Measurements from ENCODE around the gene CPHXL2.

CPHXL2 gene

GRCh38 chr16:75647112-75647491 lies 29.7 kb downstream of the CPHXL2 start:
- TF ChIP-seq, protein P1, sequence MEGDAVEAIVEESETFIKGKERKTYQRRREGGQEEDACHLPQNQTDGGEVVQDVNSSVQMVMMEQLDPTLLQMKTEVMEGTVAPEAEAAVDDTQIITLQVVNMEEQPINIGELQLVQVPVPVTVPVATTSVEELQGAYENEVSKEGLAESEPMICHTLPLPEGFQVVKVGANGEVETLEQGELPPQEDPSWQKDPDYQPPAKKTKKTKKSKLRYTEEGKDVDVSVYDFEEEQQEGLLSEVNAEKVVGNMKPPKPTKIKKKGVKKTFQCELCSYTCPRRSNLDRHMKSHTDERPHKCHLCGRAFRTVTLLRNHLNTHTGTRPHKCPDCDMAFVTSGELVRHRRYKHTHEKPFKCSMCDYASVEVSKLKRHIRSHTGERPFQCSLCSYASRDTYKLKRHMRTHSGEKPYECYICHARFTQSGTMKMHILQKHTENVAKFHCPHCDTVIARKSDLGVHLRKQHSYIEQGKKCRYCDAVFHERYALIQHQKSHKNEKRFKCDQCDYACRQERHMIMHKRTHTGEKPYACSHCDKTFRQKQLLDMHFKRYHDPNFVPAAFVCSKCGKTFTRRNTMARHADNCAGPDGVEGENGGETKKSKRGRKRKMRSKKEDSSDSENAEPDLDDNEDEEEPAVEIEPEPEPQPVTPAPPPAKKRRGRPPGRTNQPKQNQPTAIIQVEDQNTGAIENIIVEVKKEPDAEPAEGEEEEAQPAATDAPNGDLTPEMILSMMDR (IDR thresholded peaks at IDR 0.05; ENCODE audit: control insufficient read depth, extremely low read depth, insufficient read depth): no peak

GRCh38 chr16:75644240-75645012 lies 32.4 kb downstream of the CPHXL2 start:
- TF ChIP-seq, protein P1 (IDR thresholded peaks at IDR 0.05; ENCODE audit: control insufficient read depth, extremely low read depth, insufficient read depth): peak; percentile 41; the same call in 1 of the 2 replicates
- H3K4me3 ChIP-seq (ENCODE audit: low read depth, low read length): no peak overlapping the region
- DNase-seq (ENCODE audit: low read depth): no peak

More at GRCh38 chr16:75647112-75647491, 29.7 kb downstream of the CPHXL2 start:
- DNase-seq (ENCODE audit: low read depth): no peak
- H3K4me3 ChIP-seq (ENCODE audit: low read depth, low read length): peak overlapping the region; percentile 88

GRCh38 chr16:75640598-75640997 lies 36.2 kb downstream of the CPHXL2 start:
- no peak for DNase-seq (ENCODE audit: low read depth)
- TF ChIP-seq, protein P1 (IDR thresholded peaks at IDR 0.05; ENCODE audit: control insufficient read depth, extremely low read depth, insufficient read depth): no peak
- no peak overlapping the region for H3K4me3 ChIP-seq (ENCODE audit: low read depth, low read length)

DNA sequence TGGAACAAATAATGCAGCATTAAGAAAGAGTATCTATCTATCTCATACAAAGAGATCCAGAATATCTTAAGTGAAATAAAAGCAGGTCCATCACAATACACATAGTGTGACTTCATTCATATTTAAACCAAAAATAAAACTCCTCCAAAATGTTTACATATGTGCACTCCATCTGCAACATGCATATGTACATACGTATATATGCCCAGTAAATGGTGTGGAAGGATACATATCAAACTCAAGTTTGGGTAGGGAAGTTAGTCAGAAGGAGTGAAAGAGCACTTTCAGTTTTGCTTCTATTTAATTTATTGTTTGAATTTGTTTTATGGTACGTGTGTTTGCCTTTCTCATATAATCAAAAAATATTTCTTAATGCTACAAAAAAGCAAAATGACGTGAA lies 41.8 kb downstream of the CPHXL2 start:
- TF ChIP-seq, protein P1 (IDR thresholded peaks at IDR 0.05; ENCODE audit: control insufficient read depth, extremely low read depth, insufficient read depth): no peak
- DNase-seq (ENCODE audit: low read depth): no peak
- H3K4me3 ChIP-seq (ENCODE audit: low read depth, low read length): no peak overlapping the region

GRCh38 chr16:75632857-75633256 lies 44.0 kb downstream of the CPHXL2 start:
- no peak for DNase-seq (ENCODE audit: low read depth)
- H3K4me3 ChIP-seq (ENCODE audit: low read depth, low read length): no peak overlapping the region
- TF ChIP-seq, protein P1 (IDR thresholded peaks at IDR 0.05; ENCODE audit: control insufficient read depth, extremely low read depth, insufficient read depth): no peak

DNA sequence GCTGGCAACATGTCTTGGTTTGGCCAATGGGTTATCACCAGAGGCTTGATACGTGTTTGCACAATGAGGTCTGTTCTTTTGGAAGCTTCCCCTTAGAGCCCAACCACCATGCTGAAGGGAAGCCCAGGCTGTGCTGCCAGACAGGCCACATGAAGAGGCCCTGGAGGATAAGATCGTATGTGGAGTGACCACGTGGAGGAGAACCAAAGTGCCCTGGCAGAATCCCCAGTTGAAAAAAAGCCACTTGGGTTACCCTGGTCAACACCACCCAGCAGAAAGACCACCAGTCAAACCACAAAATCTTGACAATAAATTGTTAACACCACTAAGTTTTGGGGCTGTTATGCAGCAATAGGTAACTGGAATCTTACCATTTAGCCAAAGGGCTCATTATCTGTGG lies 46.8 kb downstream of the CPHXL2 start:
- DNase-seq (ENCODE audit: low read depth): no peak
- H3K4me3 ChIP-seq (ENCODE audit: low read depth, low read length): no peak overlapping the region
- TF ChIP-seq, protein P1 (IDR thresholded peaks at IDR 0.05; ENCODE audit: control insufficient read depth, extremely low read depth, insufficient read depth): no peak

DNA sequence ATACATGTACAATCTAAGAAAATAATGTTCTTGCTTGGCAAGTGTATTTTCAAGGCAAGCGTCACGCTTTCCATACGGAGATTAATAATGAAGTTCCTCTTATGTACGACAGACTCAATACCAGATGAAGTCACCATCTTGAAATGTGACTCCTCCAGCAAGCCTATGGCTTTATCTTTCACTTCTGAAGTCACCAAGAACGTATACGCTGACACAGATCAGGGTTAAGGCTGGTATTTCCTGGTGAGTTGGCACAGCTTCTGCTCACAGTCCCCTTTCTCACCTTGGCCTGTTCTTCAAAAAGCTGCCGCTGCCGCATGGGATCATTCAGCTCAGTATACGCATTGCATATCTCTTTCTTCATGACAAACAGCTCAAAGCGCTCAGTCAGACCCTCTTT lies 47.7 kb downstream of the CPHXL2 start:
- H3K4me3 ChIP-seq (ENCODE audit: low read depth, low read length): no peak overlapping the region
- TF ChIP-seq, protein P1 (IDR thresholded peaks at IDR 0.05; ENCODE audit: control insufficient read depth, extremely low read depth, insufficient read depth): no peak
- no peak for DNase-seq (ENCODE audit: low read depth)

Measured in LNCaP clone FGC (cell line).